ENCODE results near the gene EHF. TPM values are rescaled to one million over a fixed set of nuclear protein-coding genes. Genes with fewer than 3 reads are reported as not detected.
"Not testable (repeated sequence)": the region's sequence is repeated elsewhere in the genome, so short reads cannot be mapped to it uniquely, and the experiment has no call there.

The EHF gene
- total RNA-seq, 8 experiments from 2014 or later = 0.09 to 101 (median 0.47) TPM; not detected in 1

GRCh38 chr11:34671117-34671516 lies 50.2 kb downstream of the EHF start:
- no peak for ATAC-seq (replicated peaks in 6 of 8)
- no peak overlapping the region for H3K4me3 ChIP-seq
- WGBS, 10 experiments = 71 to 100% (median 90%) methylated on average over 1 of the region's 1 CpG; no CpG with 5 or more reads in 2 of the 10 experiments
- no peak overlapping the region for H3K27ac ChIP-seq
- peaks cover 0 to 4% of the 10 kb centered on the region in 2 donors for H3K4me1 ChIP-seq (replicated peaks in 1 of 2)
- in situ Hi-C loops (cut with MboI; ENCODE audit: low pct_unique_long_range_greater_than_20kb in 2 of 9, low sequenced_read_pairs in 9 of 9, unreplicated experiment in 9 of 9) = no loop called here

DNA sequence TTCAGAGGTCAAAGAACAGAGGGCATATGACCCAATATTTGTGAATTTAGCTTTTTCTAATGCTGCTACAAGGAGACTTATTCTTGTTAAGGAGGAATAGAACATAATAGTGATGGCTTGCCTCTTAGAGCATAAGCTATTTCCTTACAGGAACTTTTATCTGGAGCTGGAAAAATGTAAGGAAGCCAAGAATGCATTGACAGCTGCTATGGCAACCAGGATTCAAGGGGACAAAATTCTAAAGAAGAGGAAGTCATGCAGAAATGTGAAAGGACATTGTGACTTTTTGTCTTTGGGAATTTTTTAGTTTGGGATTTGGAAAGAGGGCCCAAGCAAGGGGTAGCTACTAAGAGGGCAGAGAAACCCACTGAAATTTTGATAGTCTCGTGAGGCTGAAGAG lies 51.1 kb downstream of the EHF start:
- H3K4me3 ChIP-seq = no peak overlapping the region
- no peak overlapping the region for H3K27ac ChIP-seq
- peaks cover 0 to 4% of the 10 kb centered on the region in 2 donors for H3K4me1 ChIP-seq (replicated peaks in 1 of 2)
- WGBS, 10 experiments = 17 to 100% (median 56%) methylated on average over 1 of the region's 1 CpG; no CpG with 5 or more reads in 3 of the 10 experiments
- ATAC-seq (replicated peaks in 6 of 8) = no peak
- in situ Hi-C loops (cut with MboI; ENCODE audit: low pct_unique_long_range_greater_than_20kb in 2 of 9, low sequenced_read_pairs in 9 of 9, unreplicated experiment in 9 of 9) = no loop called here

- H3K4me3 ChIP-seq = no peak overlapping the region
- no peak overlapping the region for H3K27ac ChIP-seq
- in situ Hi-C loops (cut with MboI; ENCODE audit: low pct_unique_long_range_greater_than_20kb in 2 of 9, low sequenced_read_pairs in 9 of 9, unreplicated experiment in 9 of 9) = no loop called here
- no peaks in the 10 kb centered on the region for H3K4me1 ChIP-seq (replicated peaks in 1 of 2)
- no peak for ATAC-seq (replicated peaks in 6 of 8)
- 0 to 65% (median 0%) methylated on average over 1 of the region's 1 CpG for WGBS, 10 experiments
These were observed 53.1 kb downstream of the EHF start for GRCh38 chr11:34674038-34674437.

GRCh38 chr11:34676227-34676626 lies 55.3 kb downstream of the EHF start:
- Histone ChIP-seq H3K4me1 (replicated peaks in 1 of 2) (no peaks in the 10 kb centered on the region), H3K4me3 (no peak overlapping the region), H3K27ac (no peak overlapping the region)
- in situ Hi-C loops (cut with MboI; ENCODE audit: low pct_unique_long_range_greater_than_20kb in 2 of 9, low sequenced_read_pairs in 9 of 9, unreplicated experiment in 9 of 9) = no loop called here
- 80 to 92% (median 83%) methylated on average over 1 of the region's 1 CpG; no CpG with 5 or more reads in 5 of the 10 experiments for WGBS, 10 experiments
- no peak for ATAC-seq (replicated peaks in 6 of 8)

DNA sequence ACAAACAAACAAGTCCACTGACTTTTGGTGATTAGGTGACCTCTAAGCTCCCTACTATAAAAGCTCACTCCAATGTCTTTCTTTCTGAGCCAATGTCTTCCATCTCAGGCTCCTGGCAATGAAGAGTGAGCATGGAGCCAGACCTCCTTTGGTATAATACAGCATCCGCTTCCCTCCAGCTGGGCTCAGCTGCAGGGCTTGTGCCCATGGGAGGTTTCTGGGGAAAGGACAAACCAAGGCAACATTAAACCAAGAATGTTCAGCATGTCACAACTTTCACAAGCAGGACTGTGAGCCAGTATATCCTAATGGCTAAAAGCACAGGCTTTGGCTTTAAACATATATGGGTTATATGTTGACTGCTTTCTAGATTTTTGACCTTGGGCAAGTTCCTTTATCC lies 58.8 kb downstream of the EHF start:
- in situ Hi-C loops (cut with MboI; ENCODE audit: low pct_unique_long_range_greater_than_20kb in 2 of 9, low sequenced_read_pairs in 9 of 9, unreplicated experiment in 9 of 9) = no loop called here
- 50 to 100% (median 100%) methylated on average over 1 of the region's 1 CpG; no CpG with 5 or more reads in 7 of the 10 experiments for WGBS, 10 experiments
- no peak for ATAC-seq (replicated peaks in 6 of 8)
- Histone ChIP-seq H3K4me3 (no peak overlapping the region), H3K27ac (no peak overlapping the region), H3K4me1 (replicated peaks in 1 of 2) (peaks cover 0 to 5% of the 10 kb centered on the region in 2 donors)

- WGBS, 10 experiments = 70 to 100% (median 82%) methylated on average over 1 of the region's 1 CpG; no CpG with 5 or more reads in 2 of the 10 experiments
- in situ Hi-C loops (cut with MboI; ENCODE audit: low pct_unique_long_range_greater_than_20kb in 2 of 9, low sequenced_read_pairs in 9 of 9, unreplicated experiment in 9 of 9) = no loop called here
- no peak overlapping the region for H3K27ac ChIP-seq
These were observed 59.3 kb downstream of the EHF start for GRCh38 chr11:34680206-34680605.

DNA sequence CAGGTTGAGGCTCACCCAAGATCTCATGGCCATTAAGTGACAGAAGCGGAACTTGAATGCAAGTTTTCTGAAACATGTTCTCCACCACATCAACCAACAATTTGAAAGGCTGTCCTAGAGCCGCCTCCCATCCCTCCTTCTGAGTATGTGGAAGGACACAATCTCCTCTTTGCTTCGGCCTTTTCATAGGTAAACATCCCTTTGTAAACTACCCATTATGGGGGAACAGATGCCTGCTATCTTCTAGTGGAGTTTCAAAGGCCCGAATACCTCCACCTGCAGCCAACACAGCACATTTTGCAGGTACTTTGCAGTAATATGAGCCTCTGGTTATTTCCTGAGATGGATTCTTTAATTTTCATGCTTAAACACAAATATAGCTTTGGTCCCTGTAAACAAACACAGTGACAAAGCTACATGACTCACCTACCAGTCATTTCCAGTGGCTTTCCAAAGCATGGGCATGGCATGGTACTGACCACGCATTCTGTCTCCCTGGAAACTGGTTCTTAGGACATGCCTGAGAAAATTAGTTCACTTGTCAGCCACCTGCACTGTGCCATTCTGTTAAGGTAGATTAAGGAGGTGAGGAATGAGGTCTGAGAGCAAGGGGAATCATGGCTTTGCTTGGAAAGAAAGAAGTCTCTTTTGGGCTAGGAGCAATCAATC lies 60.2 kb downstream of the EHF start:
- H3K4me3 ChIP-seq = no peak overlapping the region
- H3K27ac ChIP-seq = no peak overlapping the region
- peaks cover 0 to 5% of the 10 kb centered on the region in 2 donors for H3K4me1 ChIP-seq (replicated peaks in 1 of 2)
- 58 to 100% (median 88%) methylated on average over 1 to 4 of the region's 5 CpGs; no CpG with 5 or more reads in 2 of the 10 experiments for WGBS, 10 experiments
- in situ Hi-C loops (cut with MboI; ENCODE audit: low pct_unique_long_range_greater_than_20kb in 2 of 9, low sequenced_read_pairs in 9 of 9, unreplicated experiment in 9 of 9) = no loop called here
- ATAC-seq (replicated peaks in 6 of 8) = peak in 3 of 8 experiments; percentile 40 to 81 (median 63)

More at GRCh38 chr11:34680206-34680605, 59.3 kb downstream of the EHF start:
- Histone ChIP-seq H3K4me3 (no peak overlapping the region), H3K4me1 (replicated peaks in 1 of 2) (peaks cover 0 to 5% of the 10 kb centered on the region in 2 donors)
- peak in 5 of 8 experiments; percentile 60 to 91 (median 65) for ATAC-seq (replicated peaks in 6 of 8)

- in situ Hi-C loops (cut with MboI; ENCODE audit: low pct_unique_long_range_greater_than_20kb in 2 of 9, low sequenced_read_pairs in 9 of 9, unreplicated experiment in 9 of 9) = no loop called here
- H3K27ac ChIP-seq = no peak overlapping the region
- H3K4me1 ChIP-seq (replicated peaks in 1 of 2) = peaks cover 0 to 5% of the 10 kb centered on the region in 2 donors
- H3K4me3 ChIP-seq = no peak overlapping the region
- WGBS, 10 experiments = 63 to 100% (median 78%) methylated on average over 1 to 2 of the region's 2 CpGs; no CpG with 5 or more reads in 1 of the 10 experiments
- ATAC-seq (replicated peaks in 6 of 8) = no peak
These were observed 61.9 kb downstream of the EHF start for GRCh38 chr11:34682825-34683224.

GRCh38 chr11:34683396-34683795 lies 62.5 kb downstream of the EHF start:
- H3K4me1 ChIP-seq (replicated peaks in 1 of 2) = peaks cover 0 to 5% of the 10 kb centered on the region in 2 donors
- no peak overlapping the region for H3K27ac ChIP-seq
- in situ Hi-C loops (cut with MboI; ENCODE audit: low pct_unique_long_range_greater_than_20kb in 2 of 9, low sequenced_read_pairs in 9 of 9, unreplicated experiment in 9 of 9) = no loop called here
- 0 to 100% (median 73%) methylated on average over 1 of the region's 1 CpG; no CpG with 5 or more reads in 2 of the 10 experiments for WGBS, 10 experiments
- peak in 6 of 8 experiments; percentile 27 to 89 (median 72) for ATAC-seq (replicated peaks in 6 of 8)
- H3K4me3 ChIP-seq = no peak overlapping the region

DNA sequence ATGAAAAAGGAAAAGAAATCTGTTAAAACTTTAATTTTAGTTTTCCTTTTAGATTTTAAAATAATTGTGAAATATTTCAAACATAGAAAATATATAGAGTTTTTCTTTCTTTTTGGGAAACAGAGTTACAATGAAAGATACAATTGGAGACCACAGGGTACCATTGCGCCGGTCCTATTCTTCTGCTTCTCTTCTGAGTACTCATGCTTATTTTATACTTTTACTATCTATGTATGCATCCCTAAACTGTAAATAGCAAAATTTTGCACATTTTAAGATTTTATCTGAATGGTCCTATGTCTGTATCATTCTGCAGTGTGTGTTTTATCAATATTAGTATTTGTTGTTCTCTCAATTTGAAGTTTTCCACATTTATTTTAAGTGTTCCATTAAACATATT lies 65.0 kb downstream of the EHF start:
- in situ Hi-C loops (cut with MboI; ENCODE audit: low pct_unique_long_range_greater_than_20kb in 2 of 9, low sequenced_read_pairs in 9 of 9, unreplicated experiment in 9 of 9) = no loop called here
- H3K4me1 ChIP-seq (replicated peaks in 1 of 2) = peaks cover 0 to 5% of the 10 kb centered on the region in 2 donors
- no peak overlapping the region for H3K27ac ChIP-seq
- ATAC-seq (replicated peaks in 6 of 8) = no peak
- H3K4me3 ChIP-seq = no peak overlapping the region
- 96 to 100% (median 100%) methylated on average over 2 of the region's 2 CpGs; no CpG with 5 or more reads in 1 of the 10 experiments for WGBS, 10 experiments

DNA sequence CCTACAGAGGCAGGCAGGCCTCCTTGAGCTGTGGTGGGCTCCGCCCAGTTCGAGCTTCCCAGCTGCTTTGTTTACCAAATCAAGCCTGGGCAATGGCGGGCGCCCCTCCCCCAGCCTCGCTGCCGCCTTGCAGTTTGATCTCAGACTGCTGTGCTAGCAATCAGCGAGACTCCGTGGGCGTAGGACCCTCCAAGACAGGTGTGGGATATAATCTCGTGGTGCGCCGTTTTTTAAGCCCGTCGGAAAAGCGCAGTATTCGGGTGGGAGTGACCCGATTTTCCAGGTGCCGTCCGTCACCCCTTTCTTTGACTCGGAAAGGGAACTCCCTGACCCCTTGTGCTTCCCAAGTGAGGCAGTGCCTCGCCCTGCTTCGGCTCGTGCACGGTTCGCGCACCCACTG lies 71.4 kb downstream of the EHF start:
- H3K4me3 ChIP-seq = peak overlapping the region; percentile 36 to 76 (median 42)
- in situ Hi-C loops (cut with MboI; ENCODE audit: low pct_unique_long_range_greater_than_20kb in 2 of 9, low sequenced_read_pairs in 9 of 9, unreplicated experiment in 9 of 9); ATAC-seq (replicated peaks in 6 of 8); H3K4me1 ChIP-seq (replicated peaks in 1 of 2): not testable (repeated sequence)
- 40% methylated on average over 3 of the region's 26 CpGs; no CpG with 5 or more reads in 9 of the 10 experiments for WGBS, 10 experiments
- H3K27ac ChIP-seq = peak overlapping the region; percentile 75 to 81

GRCh38 chr11:34696862-34697261 lies 76.0 kb downstream of the EHF start:
- H3K4me1 ChIP-seq (replicated peaks in 1 of 2) = no peaks in the 10 kb centered on the region
- H3K4me3 ChIP-seq = no peak overlapping the region
- peak in 2 of 8 experiments; percentile 48 to 65 for ATAC-seq (replicated peaks in 6 of 8)
- no peak overlapping the region for H3K27ac ChIP-seq
- in situ Hi-C loops (cut with MboI; ENCODE audit: low pct_unique_long_range_greater_than_20kb in 2 of 9, low sequenced_read_pairs in 9 of 9, unreplicated experiment in 9 of 9) = no loop called here

- Histone ChIP-seq H3K4me3 (no peak overlapping the region), H3K4me1 (replicated peaks in 1 of 2) (no peaks in the 10 kb centered on the region), H3K27ac (no peak overlapping the region)
- no peak for ATAC-seq (replicated peaks in 6 of 8)
- in situ Hi-C loops (cut with MboI; ENCODE audit: low pct_unique_long_range_greater_than_20kb in 2 of 9, low sequenced_read_pairs in 9 of 9, unreplicated experiment in 9 of 9) = no loop called here
- 60 to 100% (median 80%) methylated on average over 1 of the region's 2 CpGs; no CpG with 5 or more reads in 5 of the 10 experiments for WGBS, 10 experiments
These were observed 86.0 kb downstream of the EHF start for GRCh38 chr11:34706709-34707461.
